Left kidney (tissue), 2 donors: ENCODE results near the gene WFDC9. TPM values are rescaled to one million over a fixed set of nuclear protein-coding genes. Genes with fewer than 3 reads are reported as not detected.
A peak's percentile ranks its signal among the peaks of the same experiment; 100 is the strongest.
"Not testable (repeated sequence)": the region's sequence is repeated elsewhere in the genome, so short reads cannot be mapped to it uniquely, and the experiment has no call there.

Source experiments
- DNase-seq: peaks from one replicate; pipeline ENCODE4 v3.0.0-alpha.2; 2013
- polyA plus RNA-seq: library from polyadenylated mRNA; unstranded; fragments of 120-200 nt; gene quantifications from one replicate; pipeline ENCODE4 v1.2.1, GENCODE V29; 2013; ENCODE audit not compliant: insufficient read length

The WFDC9 gene
- polyA plus RNA-seq, 1 donor: not detected

DNA sequence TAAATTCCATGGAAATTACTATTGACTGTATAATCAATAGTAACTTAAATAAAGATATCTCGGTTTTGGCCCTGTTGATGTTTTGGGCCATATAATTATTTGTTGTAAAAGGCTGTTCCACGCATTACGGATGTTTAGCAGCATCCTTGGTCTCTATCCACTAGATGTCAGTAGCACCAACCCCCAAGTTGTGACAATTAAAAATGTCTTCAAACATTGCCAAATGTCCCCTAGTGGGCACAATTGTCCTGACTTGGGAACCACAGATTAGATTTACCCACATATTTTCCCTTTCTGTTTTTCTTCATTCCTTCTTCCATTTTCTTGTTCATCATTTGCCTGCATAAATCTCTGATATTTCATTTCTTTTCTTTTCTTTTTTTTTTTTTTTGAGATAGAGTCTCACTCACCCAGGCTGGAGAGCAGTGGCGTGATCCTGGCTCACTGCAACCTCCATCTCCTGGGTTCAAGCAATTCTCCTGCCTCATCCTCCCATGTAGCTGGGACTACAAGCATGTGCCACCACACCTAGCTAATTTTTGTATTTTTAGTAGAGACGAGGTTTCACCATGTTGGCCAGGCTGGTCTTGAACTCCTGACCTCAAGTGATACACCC is 38.4 kb downstream of the WFDC9 start:
- peak; percentile 26 for DNase-seq

DNA sequence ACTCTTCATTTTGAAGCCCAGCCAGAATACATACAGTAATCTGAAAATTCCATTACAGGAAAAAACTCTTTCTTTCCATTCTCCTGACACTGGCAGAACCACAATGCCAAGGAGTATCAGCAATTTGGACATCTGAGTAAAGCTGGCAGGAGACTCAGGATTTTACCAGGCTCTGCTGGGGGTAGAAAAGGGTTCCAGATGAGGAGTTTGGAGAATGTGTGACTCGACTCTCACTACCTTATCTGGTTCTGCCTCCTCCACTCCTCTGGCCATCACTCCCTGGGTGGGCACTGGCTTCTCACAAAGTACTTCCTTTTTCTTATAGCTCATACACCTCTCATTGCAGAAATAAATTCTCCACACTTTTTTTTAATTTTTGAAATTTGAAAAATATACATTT is 41.4 kb downstream of the WFDC9 start:
- no peak for DNase-seq

DNA sequence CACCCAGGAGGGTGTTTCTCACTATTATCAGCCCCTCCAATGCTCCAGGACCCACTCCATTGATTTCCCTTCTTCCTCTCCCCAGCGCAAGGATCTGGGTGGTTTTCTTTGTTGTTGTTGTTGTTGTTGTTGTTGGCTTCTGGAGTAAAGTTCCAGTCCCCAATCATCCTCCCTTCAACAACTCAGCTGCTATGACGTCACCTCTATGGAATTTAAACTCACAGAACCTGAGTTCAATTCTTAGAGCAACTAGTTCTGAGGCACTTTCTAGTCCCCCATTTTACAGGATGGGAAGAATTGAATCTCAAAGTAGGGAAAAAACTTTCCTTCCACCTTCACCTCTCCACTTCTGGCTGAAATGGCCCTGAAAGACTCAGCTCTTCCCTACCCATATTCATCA is 42.3 kb downstream of the WFDC9 start:
- DNase-seq: no peak

DNA sequence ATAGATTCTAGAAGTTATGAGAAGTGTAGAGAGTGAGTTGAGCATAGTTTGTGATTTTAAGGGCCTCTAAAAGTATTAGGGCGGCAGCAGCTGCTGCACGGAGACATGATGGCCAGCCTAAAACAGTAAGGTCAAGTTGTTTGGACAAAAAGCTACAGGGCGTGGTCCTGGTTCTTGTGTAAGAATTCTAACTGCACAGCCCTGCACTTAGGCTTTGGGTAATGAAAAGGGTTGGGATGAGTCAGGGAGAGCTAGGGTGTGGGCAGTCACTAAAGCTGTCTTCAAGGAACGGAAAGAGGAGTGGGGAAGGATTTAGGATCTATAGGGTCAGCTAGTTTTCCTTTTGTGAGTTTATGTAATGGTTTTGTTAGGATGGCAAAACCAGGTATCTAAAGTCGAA is 45.1 kb downstream of the WFDC9 start:
- DNase-seq: not testable (repeated sequence)

DNA sequence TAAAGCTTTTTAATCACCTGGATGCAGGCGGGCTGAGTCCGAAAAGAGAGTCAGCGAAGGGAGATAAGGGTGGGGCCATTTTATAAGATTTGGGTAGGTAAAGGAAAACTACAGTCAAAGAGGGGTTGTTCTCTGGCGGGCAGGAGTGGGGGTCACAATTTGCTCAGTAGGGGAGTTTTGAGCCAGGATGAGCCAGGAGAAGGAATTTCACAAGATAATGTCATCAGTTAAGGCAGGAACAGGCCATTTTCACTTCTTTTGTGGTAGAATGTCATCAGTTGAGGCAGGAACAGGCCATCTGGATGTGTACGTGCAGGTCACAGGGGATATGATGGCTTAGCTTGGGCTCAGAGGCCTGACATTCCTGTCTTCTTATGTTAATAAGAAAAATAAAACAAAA is 46.8 kb downstream of the WFDC9 start:
- DNase-seq: not testable (repeated sequence)

DNA sequence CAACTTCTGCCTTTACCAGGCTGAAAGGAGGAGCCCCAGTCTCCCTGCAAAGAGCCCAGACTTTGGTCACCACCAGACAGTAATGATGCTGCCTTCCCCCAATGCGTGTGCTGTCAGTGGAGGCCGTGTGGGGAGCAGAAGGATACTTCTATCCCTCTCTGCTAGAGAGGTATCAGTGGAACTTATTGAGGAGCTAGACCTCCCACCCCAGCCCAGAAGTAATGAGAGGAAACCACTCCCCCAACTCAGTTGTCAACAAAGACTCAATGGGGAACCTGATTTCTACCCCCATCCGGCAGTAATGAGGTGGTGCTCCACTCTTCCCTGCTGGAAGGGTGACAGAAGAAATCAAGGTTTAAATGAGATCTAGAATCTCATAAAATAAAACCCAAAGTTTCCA is 47.6 kb downstream of the WFDC9 start:
- DNase-seq: no peak

DNA sequence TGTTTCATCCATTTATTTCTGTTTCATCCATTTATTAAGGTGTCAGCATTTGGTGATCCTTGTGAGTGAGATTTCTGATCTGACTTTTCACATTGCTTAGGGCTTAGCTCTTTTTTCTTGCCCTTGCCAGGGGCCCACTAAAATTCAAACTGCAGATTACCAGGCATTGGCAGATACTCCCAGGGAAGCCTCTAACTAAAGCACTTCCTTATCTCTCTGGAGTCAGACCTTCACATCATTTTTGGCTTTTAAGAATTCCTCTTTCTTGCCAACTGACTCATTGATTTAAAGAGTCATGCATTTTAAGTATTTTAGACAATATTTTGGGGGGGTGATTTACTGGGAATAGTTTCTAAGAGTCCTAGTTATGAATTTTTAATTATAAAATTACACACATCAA is 49.4 kb downstream of the WFDC9 start:
- no peak for DNase-seq

DNA sequence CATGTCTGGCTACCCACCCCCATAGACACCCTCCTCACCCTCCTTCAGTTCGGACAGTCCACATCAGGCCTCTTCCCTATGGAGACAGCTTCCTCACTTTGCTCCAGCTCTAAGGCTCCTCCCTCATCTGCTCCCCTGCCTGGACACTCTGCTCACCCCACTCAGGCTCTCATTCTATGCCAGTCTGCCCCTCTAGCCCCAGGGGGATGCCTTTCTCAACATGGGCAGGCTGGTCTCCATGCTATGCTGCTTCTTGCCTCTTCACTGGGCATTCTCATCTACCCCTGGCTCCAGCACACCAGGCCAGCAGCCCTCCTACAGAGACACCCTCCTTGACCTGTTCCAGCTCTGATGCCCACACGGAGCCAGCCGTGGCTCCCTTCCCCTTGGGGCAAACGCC is 51.9 kb downstream of the WFDC9 start, which contains the start of gene WFDC8:
Gene WFDC8 (minus strand): TSS at position 101 of the 400 bp plus-strand sequence. CDS start 37 bp downstream, at position 64.
- no peak for DNase-seq

DNA sequence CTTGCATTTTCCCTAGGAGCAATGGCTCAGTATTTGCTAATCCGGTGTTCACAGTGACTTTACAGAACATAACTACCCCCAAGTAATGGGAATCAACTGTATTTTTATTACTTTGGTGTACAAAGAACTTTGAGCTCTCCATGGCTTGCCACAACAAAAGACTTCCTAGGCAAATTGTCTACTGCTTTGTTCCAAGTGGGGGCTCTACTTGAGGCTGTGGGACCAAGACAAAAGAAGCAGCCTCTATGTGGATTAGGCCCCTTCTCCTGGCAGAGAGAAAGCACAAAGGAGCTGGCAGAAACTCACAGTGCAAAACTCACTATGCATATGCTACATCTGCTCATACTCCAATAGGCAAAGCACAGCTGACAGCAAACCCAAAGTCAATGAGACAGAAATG is 52.9 kb downstream of the WFDC9 start:
- no peak for DNase-seq

DNA sequence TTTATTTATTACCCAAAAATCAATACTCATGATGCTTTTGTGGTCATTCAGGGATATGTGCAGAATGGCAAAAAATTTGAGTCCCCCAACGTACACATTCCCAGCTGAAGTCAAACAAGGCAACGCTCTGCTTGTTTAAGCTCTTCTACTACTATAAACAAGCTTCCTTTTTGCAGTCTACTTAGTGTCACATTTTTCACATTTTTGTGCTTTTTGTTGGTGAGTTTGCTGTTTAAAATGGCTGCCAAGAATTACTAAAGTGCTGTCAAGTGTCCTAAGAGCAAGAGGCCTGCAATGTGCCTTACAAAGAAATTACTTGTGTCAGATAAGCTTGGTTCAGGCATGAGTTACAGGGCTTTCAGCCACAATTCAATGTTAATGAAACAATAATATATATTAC is 54.1 kb downstream of the WFDC9 start:
- peak; percentile 8 for DNase-seq

DNA sequence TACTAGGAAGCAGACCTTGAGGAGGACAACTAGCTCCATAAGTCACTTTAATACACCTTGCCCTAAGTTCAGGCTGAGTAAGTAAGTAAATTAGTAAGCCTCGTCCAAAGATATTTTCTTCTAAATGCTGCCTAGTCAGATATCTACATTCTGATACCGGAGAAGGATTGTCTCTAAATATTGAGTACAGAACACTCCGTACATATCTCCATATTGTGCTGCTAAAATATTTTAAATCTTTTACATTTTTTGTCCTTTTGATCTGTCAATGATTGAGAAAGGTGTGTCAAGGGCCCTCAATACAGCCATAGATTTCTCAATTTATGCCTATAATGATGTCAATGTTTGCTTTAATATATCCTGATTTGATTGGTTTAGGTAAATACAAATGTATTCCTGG is 55.2 kb downstream of the WFDC9 start:
- no peak for DNase-seq

DNA sequence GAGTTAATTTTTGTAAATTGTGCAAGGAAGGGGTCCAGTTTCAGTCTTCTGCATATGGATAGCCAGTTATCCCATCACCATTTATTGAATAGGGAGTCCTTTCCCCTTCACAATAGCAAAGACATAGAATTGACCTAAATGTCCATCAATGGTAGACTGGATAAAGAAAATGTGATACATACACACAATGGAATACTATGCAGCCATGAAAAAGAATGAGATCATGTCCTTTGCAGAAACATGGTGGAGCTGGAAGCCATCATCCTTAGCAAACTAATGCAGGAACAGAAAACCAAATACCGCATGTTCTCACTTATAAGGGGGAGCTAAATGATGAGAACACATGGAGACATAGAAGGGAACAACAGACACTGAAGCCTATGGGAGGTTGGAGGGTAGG is 61.4 kb downstream of the WFDC9 start:
- DNase-seq: not testable (repeated sequence)

DNA sequence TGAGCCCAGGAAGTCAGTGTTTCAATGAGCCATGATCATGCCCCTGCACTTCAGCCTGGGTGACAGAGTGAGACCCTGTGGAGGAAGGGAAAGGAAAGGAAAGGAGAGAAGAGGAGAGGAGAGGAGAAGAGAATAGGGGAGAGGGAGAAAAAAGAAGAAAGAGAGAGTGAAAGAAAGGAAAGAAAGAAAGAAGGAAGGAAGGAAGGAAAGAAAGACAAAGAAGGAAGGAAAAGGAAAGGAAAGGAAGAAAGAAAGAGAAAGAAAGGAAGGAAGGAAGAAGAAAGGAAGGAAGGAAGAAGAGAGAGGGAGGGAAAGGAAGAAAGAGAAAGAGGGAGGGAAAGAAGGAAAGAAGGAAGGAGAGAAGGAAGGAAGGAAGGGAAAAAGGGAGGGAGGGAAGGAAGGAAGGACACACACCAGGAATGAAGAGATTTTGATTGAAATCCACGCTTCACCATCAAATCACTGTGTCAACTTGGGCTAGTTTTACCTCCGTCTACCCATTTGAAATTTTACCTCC is 66.3 kb downstream of the WFDC9 start:
- DNase-seq: no peak

Other genes starting within 250 kb of the WFDC9 start
- 22.7 TPM for gene DBNDD2, start 223.0 kb downstream of the WFDC9 start, polyA plus RNA-seq
- 103 TPM for gene PIGT, start 215.1 kb downstream of the WFDC9 start, polyA plus RNA-seq
- 164 TPM for gene WFDC2, start 161.5 kb downstream of the WFDC9 start, polyA plus RNA-seq
- gene SPINT3, start 115.7 kb downstream of the WFDC9 start, polyA plus RNA-seq: not detected
- gene WFDC6, start 91.8 kb downstream of the WFDC9 start, polyA plus RNA-seq: 0.23 TPM
- 0.55 TPM for gene EPPIN, start 83.9 kb downstream of the WFDC9 start, polyA plus RNA-seq
- 0.13 TPM for gene WFDC8, start 52.0 kb downstream of the WFDC9 start, polyA plus RNA-seq
- not detected for gene WFDC10A, start 1.5 kb downstream of the WFDC9 start, polyA plus RNA-seq
- not detected for gene WFDC11, start 39.0 kb upstream of the WFDC9 start, polyA plus RNA-seq
- not detected for gene WFDC13, start 70.8 kb upstream of the WFDC9 start, polyA plus RNA-seq
- gene WFDC10B, start 73.7 kb upstream of the WFDC9 start, polyA plus RNA-seq: not detected
- gene SPINT4, start 91.1 kb upstream of the WFDC9 start, polyA plus RNA-seq: not detected
- 0.47 TPM for gene WFDC3, start 160.6 kb upstream of the WFDC9 start, polyA plus RNA-seq
- gene DNTTIP1, start 160.7 kb upstream of the WFDC9 start, polyA plus RNA-seq: 34.2 TPM
- 84.4 TPM for gene UBE2C, start 181.4 kb upstream of the WFDC9 start, polyA plus RNA-seq
- 0.47 TPM for gene TNNC2, start 196.0 kb upstream of the WFDC9 start, polyA plus RNA-seq
- gene SNX21, start 202.5 kb upstream of the WFDC9 start, polyA plus RNA-seq: 11.9 TPM
- gene ACOT8, start 226.1 kb upstream of the WFDC9 start, polyA plus RNA-seq: 23.3 TPM
- 5.9 TPM for gene ZSWIM3, start 226.3 kb upstream of the WFDC9 start, polyA plus RNA-seq
- 18.6 TPM for gene ZSWIM1, start 249.9 kb upstream of the WFDC9 start, polyA plus RNA-seq